Stimulated activated CD8-positive, alpha-beta memory T cell treated with anti-CD3 and anti-CD28 coated beads, Interleukin-15, amount 100 ng/mL, for 1 hour (primary cell): ENCODE results near the gene MAS1L.
"Not testable (repeated sequence)": the region's sequence is repeated elsewhere in the genome, so short reads cannot be mapped to it uniquely, and the experiment has no call there.

ENCODE experiments used
- DNase-seq: peaks from one replicate; pipeline ENCODE4 v3.0.0-alpha.2; 2020; ENCODE audit warnings: low read depth

MAS1L gene

DNA sequence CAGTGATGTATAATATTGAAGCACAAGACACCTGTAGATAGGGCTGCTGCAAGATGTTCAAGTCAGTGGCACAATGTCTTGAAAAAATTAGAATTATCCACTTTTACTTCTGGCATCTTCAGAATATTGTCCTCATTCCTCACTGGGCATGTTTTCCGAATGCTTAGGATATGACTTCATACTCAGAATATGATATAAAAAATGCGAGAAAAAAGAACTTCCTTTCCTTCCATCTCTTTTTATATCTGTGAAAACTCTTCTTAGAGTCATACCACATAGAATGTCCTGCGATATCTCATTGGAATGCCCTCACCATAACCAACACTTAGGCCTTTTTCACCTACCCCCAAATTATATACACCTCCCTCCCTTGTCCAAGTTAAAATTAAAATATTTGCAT is 4.6 kb downstream of the MAS1L start:
- no peak for DNase-seq

DNA sequence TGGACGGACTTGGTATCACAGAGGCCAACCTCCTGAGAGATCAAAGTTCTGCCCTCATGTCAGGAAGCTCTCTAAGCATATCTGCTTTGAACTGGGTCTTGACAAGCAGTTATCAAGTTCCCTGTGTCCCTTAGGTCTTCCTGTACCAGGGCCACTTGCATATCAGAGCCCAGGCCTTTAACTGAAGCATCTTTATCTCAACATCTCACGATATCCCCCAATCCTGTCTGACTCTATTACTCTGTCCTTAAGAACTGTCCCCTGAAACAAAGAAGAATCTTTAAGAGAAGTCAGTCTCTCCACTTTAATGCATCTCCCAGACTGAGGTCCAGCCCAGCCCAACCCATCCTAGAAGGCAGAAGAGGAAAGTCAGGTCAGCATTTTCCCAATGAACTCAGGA is 8.2 kb downstream of the MAS1L start:
- DNase-seq = no peak

DNA sequence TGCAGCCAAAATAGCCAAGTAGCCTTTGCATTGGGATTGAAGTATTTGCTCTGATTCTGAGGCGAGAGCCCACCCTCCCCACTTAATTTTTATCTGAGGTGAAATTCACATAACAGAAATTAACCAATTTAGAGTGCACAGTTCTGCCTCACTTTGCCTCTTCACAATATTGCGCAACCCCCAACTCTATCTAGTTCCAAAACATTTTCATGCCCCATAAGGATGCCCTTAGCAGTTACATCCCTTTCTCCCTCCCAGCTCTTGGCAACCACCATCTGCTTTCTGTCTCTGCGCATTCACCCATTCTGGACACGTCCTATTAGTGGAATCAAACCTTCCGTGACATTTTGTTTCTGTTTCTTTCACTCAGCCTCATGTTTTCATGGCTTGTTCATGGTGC is 9.0 kb downstream of the MAS1L start:
- DNase-seq = no peak

DNA sequence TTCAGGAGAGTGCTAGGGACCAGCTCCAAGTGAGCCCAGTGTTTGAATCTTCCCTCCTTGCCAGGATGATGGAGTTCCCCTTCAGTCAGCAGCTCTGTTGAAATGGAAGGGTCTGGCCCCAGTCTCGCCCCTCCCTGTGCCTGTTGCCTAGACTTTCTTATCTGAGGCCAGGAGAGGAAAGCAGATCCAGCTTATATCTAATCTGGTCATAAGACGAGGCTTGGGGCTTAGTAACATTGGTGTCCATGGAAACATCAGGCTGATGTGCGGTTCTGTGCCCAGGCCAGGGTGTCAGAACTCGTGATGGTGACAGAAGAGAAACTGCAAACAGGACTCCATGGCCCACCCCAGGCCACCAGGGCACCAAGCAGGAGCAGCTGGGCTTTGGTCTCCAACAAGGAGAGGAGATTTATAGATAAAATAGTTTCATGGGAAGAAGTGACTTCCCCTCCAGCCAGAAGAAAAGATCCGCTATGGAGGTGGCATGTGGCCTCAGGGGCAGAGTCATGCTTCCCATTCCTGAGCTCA is 9.8 kb downstream of the MAS1L start:
- no peak for DNase-seq

DNA sequence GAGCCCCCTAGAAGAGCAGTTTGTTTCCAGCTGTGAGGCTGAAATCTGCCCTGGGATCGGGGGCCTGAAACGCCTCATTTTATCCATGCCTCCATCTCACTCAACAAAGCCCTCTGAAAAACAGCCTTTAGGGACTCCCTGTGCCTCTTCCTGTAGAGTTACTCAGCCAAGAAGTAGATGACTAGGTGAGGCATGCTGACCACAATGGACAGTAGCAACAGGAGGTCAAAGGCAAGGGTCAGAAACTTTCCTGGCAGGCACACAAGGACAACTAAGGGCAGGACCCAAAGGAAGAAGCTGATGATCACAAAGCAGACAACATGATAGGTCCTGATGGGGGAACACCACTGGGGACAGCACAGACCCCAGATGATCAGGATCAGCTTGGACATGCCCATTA is 12.8 kb downstream of the MAS1L start:
- DNase-seq = no peak

DNA sequence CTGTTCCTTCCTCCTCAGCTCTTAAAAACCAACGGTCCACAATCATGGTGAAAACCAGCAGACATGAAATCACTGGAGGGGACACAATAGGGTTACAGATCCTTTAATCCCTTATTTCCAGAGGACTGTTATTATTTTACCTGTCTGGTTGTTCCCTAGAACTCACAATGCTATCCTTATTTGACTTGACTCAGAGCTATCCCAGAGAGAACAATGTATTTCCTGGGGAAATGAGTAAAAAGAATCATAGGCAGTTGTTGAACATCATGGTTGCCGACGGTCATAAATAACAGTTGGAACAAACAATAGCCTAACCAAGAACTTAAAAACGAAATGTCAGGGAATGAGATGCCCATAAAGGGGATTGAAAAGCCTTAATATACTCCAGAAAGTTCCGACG is 21.5 kb downstream of the MAS1L start:
- no peak for DNase-seq

DNA sequence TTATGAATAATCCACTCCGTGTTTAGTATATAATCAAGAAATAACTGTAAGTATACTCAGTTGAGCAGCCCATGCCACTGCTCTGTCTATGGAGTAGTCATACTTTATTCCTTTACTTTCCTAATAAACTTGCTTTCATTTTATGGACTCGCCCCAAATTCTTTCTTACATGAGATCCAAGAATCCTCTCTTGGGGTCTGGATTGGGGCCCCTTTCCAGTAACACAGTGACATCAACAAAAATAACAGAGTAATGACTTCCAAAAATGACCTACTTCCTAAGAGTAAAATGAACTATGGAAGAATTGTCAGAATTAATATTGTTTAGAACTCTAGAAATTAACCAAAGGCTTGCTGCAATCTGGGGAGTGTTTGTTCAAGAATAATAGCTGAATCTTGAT is 22.0 kb downstream of the MAS1L start:
- no peak for DNase-seq

DNA sequence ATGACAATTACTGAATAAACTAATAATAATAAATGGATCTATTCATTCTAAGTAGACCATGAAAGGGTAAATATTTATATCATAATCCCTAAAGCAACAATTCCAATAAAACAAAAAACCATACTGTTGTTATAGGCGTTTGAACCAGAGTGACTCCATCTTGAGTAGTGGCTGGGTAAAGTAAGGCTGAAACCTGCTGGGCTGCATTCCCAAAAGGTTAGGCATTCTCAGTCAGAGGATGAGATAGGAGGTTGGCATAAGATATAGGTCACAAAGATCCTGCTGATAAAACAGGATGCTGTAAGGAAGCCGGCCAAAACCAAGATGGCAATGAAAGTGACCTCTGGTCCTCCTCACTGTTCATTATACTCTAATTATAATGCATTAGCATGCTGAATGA is 22.5 kb downstream of the MAS1L start:
- no peak for DNase-seq

DNA sequence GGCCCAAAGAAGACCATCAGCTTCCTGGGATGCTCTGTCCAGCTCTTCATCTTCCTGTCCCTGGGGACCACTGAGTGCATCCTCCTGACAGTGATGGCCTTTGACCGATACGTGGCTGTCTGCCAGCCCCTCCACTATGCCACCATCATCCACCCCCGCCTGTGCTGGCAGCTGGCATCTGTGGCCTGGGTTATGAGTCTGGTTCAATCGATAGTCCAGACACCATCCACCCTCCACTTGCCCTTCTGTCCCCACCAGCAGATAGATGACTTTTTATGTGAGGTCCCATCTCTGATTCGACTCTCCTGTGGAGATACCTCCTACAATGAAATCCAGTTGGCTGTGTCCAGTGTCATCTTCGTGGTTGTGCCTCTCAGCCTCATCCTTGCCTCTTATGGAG is 25.7 kb downstream of the MAS1L start:
- DNase-seq = no peak

DNA sequence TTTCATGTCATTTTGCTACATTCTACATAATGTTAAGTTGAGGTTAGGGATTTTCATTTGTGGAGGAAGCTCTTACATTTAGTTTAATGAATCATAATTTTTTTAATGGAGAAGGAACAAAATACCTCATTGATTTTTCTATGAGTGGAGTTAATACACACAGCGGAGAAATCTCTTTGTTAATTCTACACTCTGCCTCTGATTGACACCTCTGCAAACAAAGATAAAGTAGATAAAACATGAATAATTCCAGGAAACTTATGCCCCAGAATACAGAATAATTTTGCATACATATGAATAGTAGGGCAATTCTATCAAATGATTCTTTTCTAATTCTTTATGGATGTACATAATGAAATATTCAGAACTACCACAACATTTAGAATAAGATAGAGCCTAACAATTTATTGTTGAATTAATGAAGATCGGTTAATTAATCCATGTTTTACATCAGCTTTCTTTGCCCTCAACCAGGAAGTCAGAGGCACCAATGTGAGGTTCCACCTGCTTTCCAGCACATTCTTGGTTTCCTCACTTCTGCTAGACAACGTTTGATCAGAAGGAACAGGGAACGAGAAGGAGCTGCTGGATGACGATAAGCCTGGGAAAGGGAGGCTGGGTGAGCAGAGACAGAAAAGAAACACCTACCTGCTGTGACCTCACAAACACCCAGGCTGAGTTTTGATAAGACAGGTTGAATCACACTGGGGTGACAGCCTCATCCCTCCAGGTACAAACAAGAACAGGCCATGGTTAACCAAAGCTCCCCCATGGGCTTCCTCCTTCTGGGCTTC is 26.5 kb downstream of the MAS1L start:
- no peak for DNase-seq

DNA sequence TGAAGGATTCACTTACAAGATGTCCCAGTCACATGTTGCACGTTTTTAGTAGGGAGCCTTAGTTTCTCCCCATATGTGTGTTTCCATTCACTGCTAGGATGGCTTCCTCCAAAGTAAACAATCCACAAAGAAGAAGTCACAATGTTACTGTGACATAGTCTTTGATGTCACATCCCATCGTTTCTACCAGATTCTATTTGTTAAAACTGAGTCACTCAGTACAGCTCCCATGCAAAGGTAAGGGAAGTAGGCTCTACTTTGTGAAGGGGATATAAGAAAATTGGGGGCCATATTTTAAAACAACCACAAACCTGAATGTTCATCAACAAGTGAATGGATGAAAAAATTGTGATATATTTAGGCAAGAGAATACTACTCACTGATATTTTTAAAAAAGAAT is 30.8 kb downstream of the MAS1L start, which contains the start of the genes OR11A1 and OR2H1:
Gene OR11A1 (minus strand): TSS at position 101 of the 400 bp plus-strand sequence. CDS start 29,430 bp downstream, outside the sequence.
Gene OR2H1 (plus strand): TSS at position 185 of the 400 bp plus-strand sequence. CDS start 4,615 bp downstream, outside the sequence.
- no peak for DNase-seq

DNA sequence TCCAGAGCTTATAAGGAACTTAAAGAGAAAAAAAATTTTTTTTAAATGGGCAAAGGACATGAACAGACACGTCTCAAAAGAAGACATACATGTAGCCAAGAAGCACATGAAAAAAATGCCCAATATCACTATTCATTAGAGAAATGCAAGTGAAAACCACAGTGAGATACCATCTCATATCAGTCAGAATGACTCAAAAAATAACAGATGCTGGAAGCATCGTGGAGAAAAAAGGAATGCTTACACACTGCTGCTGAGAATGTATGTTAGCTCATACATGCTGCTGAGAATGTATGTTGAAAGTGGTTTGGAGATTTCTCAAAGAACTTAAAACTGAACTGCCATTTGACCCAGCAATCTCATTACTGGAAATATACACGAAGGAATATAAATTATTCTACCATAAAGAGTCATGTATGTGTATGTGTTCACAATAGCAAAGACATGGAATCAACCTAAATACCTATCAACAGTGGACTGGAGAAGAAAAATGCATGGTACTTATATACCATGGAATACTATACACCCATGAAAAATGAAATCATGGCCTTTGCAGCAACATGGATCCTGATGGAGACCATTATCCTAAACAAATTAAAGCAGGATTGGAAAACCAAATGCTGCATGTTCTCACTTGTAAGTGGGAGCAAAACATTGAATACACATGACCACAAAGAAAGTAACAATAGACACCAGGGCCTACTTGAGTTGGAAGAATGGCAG is 36.1 kb downstream of the MAS1L start:
- no peak for DNase-seq

DNA sequence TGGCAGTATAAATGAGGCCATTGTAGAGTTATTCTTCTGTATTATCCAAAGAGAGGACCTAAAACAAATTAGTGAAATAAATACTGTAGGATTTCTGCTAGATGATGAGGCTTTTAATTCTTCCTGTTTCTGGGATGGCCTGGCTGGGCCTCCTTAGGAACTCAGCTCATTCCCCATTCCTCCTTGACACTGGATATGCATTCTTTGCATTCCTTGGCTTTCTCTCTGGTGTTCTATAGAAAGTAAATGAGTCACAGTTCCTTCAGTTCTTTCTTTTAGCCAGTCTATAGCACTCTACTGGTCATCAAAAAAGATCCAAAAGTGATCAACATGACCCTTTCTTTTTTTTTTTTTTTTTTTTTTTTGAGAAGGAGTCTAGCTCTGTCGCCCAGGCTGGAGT is 40.1 kb downstream of the MAS1L start:
- DNase-seq = no peak

DNA sequence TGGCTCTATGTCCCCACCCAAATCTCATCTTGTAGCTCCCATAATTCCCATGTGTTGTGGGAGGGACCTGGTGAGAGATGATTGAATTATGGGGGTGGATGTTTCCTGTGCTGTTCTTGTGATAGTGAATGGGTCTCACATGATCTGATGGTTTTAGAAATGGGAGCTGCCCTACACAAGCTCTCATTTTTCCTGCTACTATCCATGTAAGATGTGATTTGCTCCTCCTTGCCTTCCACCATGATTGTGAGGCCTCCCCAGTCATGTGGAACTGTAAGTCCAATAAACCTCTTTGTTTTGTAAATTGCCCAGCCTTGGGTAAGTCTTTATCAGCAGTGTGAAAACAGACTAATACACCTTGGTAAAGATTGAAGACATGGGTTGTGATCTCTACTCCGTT is 43.7 kb downstream of the MAS1L start:
- not testable (repeated sequence) for DNase-seq

DNA sequence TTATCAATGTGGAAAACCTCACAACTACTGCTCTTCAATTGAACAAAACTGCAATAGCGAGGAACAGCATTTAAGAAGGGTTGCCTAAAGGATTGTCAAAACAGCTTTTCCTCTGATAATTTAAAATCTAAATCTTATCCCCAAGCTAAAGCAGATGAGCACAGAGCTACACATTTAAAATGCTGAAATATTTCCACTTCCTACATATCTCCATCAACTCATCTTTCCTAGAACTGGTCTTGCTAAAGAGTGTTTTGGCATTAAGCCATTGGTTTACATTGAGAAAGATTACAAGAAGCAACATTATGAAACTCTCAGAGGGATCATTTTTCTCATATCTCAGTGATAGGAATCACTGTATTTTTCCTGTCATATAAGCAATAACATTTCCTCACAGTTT is 45.0 kb downstream of the MAS1L start:
- no peak for DNase-seq

DNA sequence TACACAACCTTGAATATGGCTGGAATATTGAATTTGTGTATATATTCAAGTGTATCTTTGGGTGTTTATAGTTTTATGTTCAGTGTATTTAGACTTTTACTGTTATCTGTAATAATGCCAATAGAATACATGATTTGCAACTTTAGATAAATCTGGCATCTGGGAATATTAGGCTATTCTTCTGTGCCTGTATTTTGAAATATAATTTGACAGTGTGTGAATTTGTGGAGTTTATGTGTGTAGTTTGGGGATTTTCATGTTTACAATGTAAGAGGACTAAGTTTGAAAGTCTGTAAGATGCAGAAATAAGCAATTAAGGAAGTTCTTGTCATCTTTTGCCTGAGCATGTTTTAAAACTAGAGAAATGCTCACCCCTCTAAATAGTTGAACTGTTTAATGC is 48.8 kb downstream of the MAS1L start, which contains the start of gene OR10C1:
Gene OR10C1 (plus strand): TSS at position 301 of the 400 bp plus-strand sequence. CDS start 710 bp downstream, outside the sequence.
- DNase-seq = no peak

DNA sequence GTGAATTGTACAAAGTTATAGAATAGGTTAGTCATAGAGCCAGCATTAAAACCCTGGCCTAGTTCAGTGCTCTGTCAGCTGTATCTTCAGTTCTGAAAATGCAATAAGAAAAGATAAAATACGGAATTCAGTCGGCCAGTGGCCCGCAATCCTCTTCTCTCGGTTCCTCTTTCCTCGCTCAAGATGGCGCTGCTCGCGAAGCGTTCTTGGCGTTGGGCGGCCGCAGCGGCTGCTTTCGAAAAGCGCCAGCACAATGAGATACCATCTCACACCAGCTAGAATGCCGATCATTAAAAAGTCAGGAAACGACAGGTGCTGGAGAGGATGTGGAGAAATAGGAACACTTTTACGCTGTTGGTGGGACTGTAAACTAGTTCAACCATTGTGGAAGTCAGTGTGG is 51.0 kb downstream of the MAS1L start:
- not testable (repeated sequence) for DNase-seq
